Measurements from ENCODE around the gene DPP3. TPM values are rescaled to one million over a fixed set of nuclear protein-coding genes. Genes with fewer than 3 reads are reported as not detected.

DPP3 gene
- total RNA-seq, 1 experiment from 2014 or later, result 93.3 TPM

- H3K27me3 ChIP-seq (replicated peaks; ENCODE audit: insufficient read depth, low read depth, low read length, poor library complexity), result no peaks in the 10 kb centered on the region
- CTCF ChIA-PET, result interaction anchor here (1.3 kb wide), 1 partner anchor 13 kb away, joined by 12 read pairs; no protein-coding TSS in a partner anchor
- H3K9me3 ChIP-seq (ENCODE audit: low read depth, low read length, poor library complexity, severe bottlenecking), result no peaks in the 10 kb centered on the region
- H3K27ac ChIP-seq (ENCODE audit: low read depth, low read length, poor library complexity, severe bottlenecking), result peak overlapping the region; percentile 70
- no TSS peak for BruUV-seq (replicated peaks)
- no peak for DNase-seq (ENCODE audit: low spot score)
- TF ChIP-seq CTCF (conservative IDR thresholded peaks at IDR 0.05; ENCODE audit: low read depth, low read length) (no peak), EZH2 (IDR thresholded peaks at IDR 0.05; ENCODE audit: borderline replicate concordance, low read depth, low read length, poor library complexity, severe bottlenecking) (no peak)
- peak overlapping the region; percentile 67 for H3K4me3 ChIP-seq (ENCODE audit: low read depth, low read length, poor library complexity, severe bottlenecking)
- no peaks in the 10 kb centered on the region for H3K4me1 ChIP-seq (ENCODE audit: insufficient read depth, low read length, poor library complexity, severe bottlenecking)
- POLR2A ChIA-PET (ENCODE audit: low non-redundant PET), result no interaction called here
- intact Hi-C loops (cut with micrococcal nuclease; ENCODE audit: unreplicated experiment), result no loop called here
- H3K36me3 ChIP-seq (ENCODE audit: insufficient read depth, low read length, poor library complexity, severe bottlenecking), result no peaks in the 10 kb centered on the region
Measured at GRCh38 chr11:66465373-66466224, 14.6 kb upstream of the DPP3 start.

DNA sequence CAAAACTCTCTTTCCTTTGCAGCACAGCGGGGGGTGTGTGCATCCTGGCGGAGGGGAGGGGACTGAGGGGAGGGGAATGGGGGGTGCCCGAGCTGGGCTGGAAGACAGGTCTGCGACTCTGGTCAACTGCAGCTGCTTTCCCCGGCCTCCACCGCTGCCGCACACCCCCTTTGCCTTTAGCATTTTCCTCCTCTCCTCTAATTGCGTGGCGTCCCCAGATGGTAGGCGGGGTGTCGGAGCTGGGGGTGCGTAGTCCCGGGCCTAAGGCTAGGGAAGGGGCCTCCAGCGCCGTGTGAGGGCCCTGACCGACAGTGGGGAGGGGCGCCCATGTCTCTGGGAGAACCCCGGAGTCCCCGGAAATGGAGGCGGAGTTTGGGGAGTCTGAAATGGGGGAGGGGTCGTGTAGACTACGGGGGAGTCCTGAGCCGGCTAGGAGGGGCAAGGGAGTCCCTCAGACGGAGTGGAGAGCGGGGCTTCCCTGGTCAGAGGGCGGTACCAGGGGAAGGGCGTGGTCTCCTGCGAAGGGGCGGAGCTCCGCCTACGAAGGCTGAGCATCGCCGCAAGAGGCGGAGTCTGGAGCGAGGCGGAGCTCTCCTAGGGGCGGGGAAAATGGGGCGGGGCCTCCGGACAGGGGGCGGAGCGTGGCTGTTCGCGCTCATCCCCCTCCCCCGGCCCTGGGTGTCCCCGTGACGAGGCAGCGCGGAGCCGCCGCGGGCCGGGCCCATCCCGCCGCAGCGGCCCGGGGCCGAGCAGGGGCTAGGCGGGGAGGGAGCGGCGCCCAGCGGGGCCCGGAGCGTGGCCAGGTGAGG, 13.8 kb upstream of the DPP3 start, which contains the start of gene PELI3:
TSS of gene PELI3 (plus strand) at position 681 of the 809 bp plus-strand sequence. CDS start 1,224 bp downstream, outside the sequence.
- CTCF ChIA-PET, result interaction anchor here (0.6 to 1.3 kb wide), 8 partner anchors 13 to 916 kb away, joined by 3 to 17 read pairs (median 4); partner anchors contain the start of genes DPP3 and MRPL11
- no peaks in the 10 kb centered on the region for H3K36me3 ChIP-seq (ENCODE audit: insufficient read depth, low read length, poor library complexity, severe bottlenecking)
- H3K4me1 ChIP-seq (ENCODE audit: insufficient read depth, low read length, poor library complexity, severe bottlenecking), result no peaks in the 10 kb centered on the region
- DNase-seq (ENCODE audit: low spot score), result peak; percentile 95
- intact Hi-C loops (cut with micrococcal nuclease; ENCODE audit: unreplicated experiment), result no loop called here
- H3K9me3 ChIP-seq (ENCODE audit: low read depth, low read length, poor library complexity, severe bottlenecking), result no peaks in the 10 kb centered on the region
- POLR2A ChIA-PET (ENCODE audit: low non-redundant PET), result interaction anchor here (0.5 to 1.0 kb wide), 6 partner anchors 10 to 319 kb away, joined by 3 to 8 read pairs (median 4); partner anchors contain the start of gene DPP3
- peak within 1 kb of the TSS; percentile 67 for H3K4me3 ChIP-seq (ENCODE audit: low read depth, low read length, poor library complexity, severe bottlenecking)
- TF ChIP-seq CTCF (conservative IDR thresholded peaks at IDR 0.05; ENCODE audit: low read depth, low read length) (no peak), EZH2 (IDR thresholded peaks at IDR 0.05; ENCODE audit: borderline replicate concordance, low read depth, low read length, poor library complexity, severe bottlenecking) (no peak)
- no TSS peak for BruUV-seq (replicated peaks)
- H3K27me3 ChIP-seq (replicated peaks; ENCODE audit: insufficient read depth, low read depth, low read length, poor library complexity), result no peaks in the 10 kb centered on the region
- H3K27ac ChIP-seq (ENCODE audit: low read depth, low read length, poor library complexity, severe bottlenecking), result peak within 1 kb of the TSS; percentile 70

DNA sequence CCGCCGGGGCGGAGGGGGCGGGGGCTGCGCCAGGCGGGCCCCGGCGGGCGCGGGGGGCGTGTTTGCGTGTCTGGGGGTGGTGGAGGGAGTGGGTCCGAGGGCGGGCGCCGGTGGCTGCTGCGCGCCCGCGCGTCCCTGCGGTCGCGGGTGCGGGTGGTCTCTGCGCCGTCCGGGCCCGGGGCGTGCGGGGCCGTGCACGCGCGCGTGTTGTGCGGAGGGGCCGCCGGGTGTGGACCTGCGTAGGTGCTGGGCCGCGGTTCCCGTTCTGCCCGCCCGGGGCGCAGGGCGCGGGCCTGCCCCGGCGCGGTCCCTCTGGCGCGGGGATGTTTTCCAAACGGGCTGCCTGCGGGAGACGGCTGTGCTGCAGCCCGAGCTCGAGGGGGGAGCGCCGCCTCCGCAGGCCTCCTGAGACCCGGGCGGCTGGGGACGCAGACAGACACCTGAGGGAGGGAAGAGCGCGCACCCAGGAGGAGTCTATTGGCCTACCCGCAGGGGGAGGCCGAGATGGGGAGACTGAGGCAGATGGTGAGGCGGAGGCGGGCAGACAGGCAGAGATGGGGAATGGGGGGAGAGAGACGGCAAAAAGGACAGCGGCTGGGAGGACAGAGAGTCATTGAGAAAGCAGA, 13.1 kb upstream of the DPP3 start:
- Histone ChIP-seq H3K4me3 (ENCODE audit: low read depth, low read length, poor library complexity, severe bottlenecking) (peak overlapping the region; percentile 67), H3K4me1 (ENCODE audit: insufficient read depth, low read length, poor library complexity, severe bottlenecking) (no peaks in the 10 kb centered on the region), H3K36me3 (ENCODE audit: insufficient read depth, low read length, poor library complexity, severe bottlenecking) (no peaks in the 10 kb centered on the region), H3K27me3 (replicated peaks; ENCODE audit: insufficient read depth, low read depth, low read length, poor library complexity) (no peaks in the 10 kb centered on the region), H3K9me3 (ENCODE audit: low read depth, low read length, poor library complexity, severe bottlenecking) (no peaks in the 10 kb centered on the region), H3K27ac (ENCODE audit: low read depth, low read length, poor library complexity, severe bottlenecking) (peak overlapping the region; percentile 70)
- peak; percentile 63 for DNase-seq (ENCODE audit: low spot score)
- POLR2A ChIA-PET (ENCODE audit: low non-redundant PET), result interaction anchor here (0.9 to 1.0 kb wide), 3 partner anchors 13 to 154 kb away, joined by 3 to 4 read pairs (median 4); partner anchors contain the start of gene DPP3
- CTCF ChIA-PET, result interaction anchor here (0.9 to 1.3 kb wide), 4 partner anchors 12 to 58 kb away, joined by 3 to 17 read pairs (median 8); partner anchors contain the start of genes DPP3 and MRPL11
- TF ChIP-seq CTCF (conservative IDR thresholded peaks at IDR 0.05; ENCODE audit: low read depth, low read length), result peak; percentile 33; the same call in 1 of the 2 replicates
- no peak for TF ChIP-seq EZH2 (IDR thresholded peaks at IDR 0.05; ENCODE audit: borderline replicate concordance, low read depth, low read length, poor library complexity, severe bottlenecking)
- no TSS peak for BruUV-seq (replicated peaks)
- intact Hi-C loops (cut with micrococcal nuclease; ENCODE audit: unreplicated experiment), result no loop called here
